CD4-positive, alpha-beta T cell treated with Interleukin-17A for 1 hour (primary cell): ENCODE data around the gene JOSD1.

Experiments used
- DNase-seq: peaks from one replicate; pipeline ENCODE4 v3.0.0-alpha.2; 2020

Gene JOSD1

DNA sequence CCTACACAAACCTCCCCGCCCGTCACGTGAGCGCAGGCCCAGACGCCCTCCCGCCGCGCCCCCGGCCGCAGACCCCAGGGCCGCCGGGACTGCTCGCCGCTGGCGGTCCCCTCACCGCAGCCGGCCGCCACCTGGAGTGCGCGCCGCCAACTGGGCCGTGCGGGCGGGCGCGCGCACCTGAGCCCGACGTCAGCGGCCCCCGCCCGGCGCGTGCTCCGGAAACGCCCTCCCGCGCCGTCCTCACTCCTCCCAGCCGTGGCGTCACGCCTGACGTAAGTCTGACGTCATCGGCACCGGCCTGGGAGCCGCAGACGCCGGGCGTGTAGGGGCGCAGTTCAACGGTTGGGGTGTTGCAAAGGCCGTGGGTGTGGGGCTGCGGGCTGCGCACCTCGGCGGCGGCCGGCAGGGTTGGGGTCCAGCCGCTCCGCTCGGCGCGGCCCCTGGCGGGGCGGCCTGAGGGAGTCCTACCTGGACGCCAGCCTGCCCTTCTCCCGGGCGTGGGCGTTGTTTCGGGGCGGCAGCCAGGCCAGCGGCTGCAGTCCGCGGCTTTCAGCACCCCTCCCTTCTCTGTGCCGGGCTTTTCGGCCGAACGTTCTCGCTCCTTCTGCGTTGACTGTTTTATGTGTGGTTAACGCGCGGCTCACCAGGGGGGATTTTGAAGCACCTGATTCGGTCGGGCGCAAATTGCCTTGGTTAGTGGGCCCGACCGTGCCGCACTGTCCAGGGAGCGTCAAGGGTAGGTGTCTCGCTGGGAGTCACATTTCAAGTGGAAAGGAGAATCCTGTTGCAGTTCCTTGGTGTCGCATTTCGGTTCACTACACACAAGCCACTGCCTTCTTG lies at the start of gene JOSD1:
JOSD1 (minus strand) TSS at position 155 of the 840 bp plus-strand sequence. CDS start 956 bp downstream, outside the sequence.
- DNase-seq, result peak; percentile 98

DNA sequence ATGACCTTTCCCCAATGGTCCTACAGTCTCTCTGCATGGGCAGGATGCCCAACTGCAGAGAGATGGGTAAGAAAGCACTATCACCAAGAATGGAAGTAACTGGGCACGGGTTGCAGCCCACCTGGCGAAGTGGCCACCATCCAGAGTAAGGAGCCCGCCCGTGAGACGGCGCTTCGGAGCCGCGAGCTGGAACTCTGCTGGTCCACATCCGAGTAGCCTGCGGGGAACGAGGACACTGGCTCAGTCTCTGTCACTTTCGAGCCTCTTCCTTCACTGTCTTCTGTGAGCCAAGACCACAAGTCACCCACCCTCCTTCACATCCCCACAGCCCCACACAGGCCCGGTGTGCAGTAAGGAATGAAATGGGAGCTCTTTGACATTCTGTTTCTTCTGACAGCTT lies 49.4 kb upstream of the JOSD1 start:
- DNase-seq, result no peak

DNA sequence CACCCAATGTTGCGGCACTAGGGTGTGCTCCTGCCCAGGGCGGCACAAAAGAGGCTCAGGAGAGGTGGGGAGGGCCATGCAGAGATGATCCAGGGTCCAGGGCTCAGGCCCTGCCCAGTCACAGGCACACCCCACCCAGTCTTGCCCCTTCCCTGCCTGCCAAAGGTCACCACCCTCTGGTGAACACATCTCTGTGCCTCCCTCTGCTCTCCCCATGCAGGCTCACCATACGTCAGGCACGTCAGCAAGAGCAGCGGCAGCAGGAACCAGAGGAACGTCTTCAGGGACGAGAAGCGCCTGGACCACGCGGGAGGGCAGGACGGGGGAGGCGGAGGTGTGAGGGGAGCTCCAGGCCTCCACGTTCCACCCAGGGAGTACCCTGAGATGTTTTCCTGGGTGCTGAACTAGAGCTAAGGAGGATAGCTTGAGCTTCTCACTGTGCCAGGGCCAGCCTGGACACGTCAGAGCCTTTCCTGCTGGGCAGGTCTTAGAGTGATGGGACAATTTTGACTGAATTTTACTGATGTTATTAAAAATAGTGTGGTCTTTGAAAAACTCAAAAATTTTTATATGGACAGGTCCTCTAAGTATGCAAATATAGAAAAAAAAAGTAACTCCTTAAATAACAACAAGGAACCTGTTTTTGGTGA lies 47.9 kb upstream of the JOSD1 start:
- no peak for DNase-seq

DNA sequence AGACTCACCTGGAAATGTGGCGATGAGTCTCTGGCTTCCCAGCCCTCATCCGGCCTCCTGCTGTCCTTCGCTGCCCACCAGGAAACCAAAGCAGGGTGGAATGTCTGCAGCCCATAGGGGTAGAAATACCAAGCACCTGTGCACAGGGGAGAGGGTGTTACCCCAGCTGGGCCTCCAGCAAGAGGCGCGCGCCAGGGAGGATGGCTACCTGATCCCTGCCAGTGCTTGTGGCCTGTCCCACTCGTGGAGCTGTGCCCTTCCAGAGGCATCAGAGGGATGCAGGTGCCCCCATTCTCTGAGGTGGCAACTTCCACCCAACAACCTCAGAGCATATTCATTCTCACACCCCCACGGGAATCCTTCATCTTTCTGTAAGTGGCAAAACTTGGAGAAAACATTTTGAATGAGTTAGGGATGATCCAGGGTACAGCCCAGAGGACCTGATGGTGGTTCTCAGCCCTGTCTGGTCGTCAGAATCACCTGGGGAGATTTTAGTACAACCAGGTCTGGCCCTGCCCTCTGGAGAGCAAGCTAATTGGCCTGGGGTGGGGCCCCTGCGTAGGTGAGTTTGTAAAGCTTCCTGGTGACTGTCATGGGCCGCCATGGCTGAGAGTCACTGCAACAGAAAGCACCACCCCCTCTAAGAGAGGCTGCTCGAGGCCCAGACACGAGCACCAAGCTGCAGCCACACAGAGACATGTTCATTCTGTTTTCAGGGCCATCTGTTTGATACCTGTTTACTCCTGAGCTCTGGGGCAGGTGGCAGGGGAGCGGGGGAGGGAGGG lies 45.1 kb upstream of the JOSD1 start:
- DNase-seq, result no peak

DNA sequence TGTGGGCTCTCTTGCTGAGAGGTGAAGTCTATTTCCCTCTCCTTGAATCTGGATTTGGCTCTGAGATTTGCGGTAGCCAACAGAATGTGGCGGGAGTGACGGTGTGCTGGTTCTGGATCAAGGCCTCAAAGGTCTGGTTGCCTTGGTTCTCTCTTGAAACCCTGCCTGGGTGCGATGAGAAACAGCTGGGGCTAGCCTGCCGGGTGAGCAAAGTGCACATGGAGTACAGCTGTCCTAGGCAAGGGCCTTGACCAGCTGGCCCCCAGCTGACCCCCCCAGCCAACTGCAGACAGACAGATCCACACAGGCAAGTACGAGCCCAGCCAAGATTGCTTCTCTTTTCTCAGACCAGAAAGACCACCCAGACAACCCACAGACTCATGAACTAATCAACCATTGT lies 44.2 kb upstream of the JOSD1 start:
- no peak for DNase-seq

DNA sequence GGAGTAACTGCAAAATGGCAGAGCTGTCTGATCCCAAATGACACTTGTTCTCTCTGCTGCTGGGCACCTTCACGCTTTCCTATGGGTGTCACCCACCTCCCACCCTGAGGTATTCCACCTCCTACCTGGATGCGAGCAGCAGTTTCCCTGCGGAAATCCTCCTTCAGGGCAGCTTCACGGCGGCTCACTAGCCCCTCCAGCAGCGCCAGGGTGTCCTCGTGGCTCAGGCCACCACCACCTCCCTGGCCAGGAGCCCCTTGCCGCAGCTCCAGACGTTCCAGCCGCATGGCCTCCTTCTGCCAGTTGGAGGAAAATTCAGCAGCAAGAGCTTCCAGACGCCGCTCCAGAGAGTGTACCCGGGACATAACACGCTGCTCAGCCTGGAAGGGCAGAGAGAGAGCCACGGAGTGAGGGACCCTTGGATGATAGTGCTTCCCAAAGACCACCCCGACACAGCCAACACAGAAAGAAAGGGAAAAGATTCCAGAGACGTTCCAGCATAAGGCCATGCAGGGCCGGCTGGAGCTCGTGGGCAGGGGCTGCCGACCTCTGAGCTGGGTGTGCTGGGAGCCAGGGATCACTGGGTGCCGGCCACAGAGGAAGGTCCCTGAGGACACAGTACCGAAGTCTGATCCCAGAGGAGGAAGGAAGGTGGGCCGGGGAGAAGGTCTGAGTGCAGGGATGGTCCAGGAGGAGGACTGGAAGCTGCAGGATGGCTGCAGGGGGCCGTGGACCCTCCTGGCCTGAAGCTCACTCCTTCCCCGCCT lies 41.6 kb upstream of the JOSD1 start:
- no peak for DNase-seq

DNA sequence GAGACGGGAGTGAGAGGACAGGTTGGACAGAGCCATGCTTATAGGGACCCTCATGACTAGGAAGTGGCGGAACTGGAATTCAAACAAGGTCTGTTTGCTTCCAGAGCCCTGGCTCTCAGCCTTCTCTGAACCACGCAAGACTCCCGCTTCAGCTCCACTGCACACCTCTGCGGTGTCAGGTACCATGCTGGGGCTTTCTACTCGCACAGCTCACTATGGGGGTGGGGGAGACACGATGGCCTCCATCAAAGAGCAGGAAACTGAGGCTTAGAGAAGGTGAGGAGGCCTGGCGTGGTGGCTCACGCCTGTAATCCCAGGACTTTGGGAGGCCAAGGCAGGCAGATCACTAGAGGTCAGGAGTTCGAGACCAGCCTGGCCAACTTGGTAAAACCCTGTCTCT lies 40.8 kb upstream of the JOSD1 start:
- DNase-seq, result no peak

DNA sequence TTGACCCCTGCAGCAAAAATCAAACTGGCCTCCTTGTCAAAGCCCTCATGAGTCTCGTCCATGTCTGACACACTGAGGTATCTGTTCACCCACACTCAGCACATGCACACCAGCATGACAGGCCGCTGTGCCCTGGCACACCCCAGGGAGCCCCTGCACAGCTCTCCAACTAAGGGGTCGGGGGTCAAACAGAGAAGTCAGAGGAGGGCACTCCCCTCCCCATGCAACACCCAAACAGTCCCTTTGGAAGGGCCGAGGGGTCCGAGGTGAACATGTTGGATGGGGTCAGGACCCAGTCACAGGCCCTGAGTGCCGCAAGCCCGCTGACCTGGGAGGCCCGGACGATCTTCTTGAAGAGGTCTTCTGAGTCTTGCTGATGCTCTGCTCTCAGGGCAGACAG lies 40.4 kb upstream of the JOSD1 start:
- DNase-seq, result no peak

DNA sequence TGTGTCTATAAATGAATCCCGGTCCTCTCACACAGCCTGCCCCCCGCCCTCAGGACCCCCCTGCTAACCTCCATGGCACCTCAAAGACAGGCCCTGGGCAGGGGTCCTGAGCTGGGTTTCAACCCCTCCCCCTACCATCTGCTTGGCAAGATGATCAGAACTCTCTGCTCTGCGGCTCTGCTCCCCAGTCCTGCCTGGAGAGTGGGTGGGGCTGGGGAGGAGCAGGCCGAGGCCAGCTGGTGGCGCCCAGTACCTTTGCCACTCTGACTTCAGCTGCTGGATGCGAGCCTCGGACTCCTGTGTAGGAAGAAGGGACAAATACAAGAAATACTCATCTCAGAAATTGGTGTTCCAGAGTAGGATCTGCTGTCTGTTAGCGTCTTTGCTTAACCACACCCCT lies 40.0 kb upstream of the JOSD1 start:
- no peak for DNase-seq

DNA sequence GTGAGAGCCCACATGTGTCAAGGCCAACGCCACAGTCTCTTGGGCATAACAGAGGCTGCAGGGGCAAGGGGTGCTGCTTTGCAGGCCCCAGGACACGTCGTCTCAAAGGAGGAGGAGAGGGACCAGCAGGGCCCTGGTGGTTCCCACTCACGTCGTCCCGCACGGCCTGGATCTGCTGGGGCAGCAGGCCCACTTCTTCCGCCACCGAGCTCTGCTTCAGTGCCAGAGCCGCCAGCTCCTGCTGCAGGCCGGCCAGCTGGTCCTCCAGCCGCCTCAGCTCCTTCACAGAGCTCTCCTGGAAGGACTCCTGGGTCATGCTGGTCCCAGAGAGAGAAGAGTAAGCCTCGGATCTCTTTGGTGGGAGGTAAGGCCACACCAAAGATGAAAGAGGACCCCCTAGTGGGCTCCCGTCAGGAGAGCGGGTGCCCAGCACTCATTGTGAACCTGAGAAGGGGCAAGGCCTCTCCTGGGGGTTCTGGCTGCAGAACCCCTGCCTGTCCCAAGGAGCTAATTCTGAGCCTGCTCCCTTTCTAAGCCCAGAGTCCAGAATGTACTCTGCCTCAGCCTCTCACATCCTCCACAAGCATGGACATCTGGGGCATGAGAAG lies 39.5 kb upstream of the JOSD1 start:
- no peak for DNase-seq

DNA sequence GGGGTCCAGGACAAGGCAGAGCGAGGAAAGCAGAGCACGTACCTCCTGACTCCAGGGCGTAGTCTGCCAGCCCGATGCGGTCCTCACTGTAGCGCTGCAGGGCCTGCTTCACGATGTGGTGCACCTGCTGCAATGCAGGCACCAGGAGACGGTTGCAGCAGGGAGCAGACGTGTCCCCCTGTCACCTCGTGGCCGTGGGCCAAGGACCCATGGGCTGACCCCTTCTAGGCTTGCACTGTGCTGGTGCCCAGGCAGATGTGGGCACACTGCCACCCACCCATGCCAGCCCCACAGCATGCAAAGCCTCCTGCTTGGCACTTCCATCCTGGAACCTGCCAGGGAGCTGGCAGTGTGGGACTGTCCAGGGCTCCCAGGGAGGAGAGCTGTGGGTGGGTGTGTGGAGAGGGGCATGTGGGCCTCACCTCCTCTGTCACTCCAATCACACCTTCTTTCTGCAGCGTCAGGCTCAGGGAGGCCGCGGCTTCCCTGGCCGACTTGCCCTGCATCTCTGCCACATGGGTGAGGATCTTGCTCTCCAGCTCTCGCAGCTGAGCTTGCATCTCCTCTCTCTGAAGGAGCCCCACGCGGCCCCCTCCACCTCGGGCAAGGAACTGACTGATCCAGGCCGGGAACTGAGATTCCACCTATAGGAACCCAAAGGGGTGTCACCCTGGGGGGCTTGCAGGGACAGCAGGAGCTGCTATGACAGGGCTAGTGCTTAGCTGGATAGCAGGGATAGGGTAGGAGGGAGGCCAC lies 38.7 kb upstream of the JOSD1 start:
- no peak for DNase-seq

DNA sequence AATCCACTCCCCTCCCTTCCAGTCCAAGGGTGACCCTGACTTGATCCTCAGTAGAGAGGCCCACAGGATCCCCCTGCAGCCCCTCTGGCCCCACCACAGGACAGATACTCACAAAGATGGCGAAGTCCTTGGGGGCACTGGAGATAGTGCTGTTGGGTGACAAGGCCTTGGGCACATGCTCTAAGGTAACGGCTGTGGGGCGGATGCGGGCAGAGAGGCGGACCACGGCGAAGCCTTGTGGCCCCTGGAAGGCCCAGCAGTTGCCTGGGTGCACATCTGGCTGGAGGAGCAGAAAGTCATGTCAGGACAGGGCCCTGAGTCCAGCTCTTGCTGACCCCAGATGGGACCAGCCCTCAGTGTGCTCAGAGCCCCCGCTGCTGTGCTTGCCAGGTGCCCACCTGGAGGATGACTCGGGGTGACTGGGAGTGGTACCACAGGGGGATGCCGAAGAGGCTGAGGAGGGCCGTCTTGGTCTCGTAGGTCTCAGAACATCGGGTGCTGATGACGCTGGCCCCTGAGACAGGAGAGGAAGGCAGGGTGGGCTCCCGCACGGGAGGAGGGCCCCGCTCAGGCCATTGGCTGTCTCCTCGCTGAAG lies 37.8 kb upstream of the JOSD1 start:
- DNase-seq, result no peak

DNA sequence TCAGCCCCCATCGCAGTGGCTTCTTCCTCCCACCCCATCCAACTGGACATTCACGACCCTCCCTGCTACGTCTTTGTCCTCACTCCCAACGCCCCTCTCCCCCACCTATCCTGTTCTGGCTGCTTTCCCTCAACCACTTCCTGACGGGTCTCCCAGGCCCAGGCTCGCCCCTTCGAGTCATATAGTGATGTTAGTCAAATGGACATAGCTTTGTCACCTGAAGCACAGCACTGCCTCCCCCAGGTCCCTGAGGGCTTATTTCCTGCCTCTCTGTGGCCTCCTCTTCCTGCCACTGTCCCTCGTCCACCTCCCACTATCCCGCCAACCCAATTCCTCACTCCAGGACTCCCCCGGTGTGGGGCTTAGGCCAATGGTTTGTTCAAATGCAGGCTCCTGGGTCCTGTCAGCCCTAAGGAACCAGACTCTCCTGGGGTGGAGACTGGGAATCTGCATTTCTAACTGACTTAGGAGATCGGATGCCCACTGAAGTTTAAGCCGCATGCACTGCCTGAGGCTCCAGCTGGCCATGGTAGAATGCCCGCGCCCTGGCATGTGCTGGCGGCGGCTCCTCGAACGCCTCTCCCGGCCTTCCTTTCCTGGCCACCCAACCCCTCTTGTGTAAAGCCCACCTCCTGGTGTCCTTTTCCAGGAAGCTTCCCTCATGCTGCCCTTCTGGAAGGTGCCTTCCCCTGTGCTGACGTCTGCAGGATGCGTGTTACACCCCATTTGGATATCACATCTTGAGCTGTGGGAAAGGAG lies 36.7 kb upstream of the JOSD1 start:
- no peak for DNase-seq

DNA sequence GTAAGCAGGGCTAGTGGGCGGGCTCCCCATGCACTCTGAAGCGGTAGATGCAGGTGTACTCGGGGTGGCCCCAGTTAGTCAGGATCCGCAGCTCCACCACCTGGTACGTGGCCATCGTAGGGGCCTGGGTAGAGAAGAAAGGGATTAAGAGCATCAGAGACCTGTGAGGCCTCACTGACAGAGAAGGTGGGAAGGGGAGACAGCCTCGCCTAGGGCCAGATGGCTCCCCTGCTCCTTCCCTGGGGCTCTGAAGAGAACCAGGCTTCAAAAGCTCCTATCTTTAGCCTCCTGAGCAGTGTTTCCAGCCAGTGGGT lies 35.5 kb upstream of the JOSD1 start:
- no peak for DNase-seq

DNA sequence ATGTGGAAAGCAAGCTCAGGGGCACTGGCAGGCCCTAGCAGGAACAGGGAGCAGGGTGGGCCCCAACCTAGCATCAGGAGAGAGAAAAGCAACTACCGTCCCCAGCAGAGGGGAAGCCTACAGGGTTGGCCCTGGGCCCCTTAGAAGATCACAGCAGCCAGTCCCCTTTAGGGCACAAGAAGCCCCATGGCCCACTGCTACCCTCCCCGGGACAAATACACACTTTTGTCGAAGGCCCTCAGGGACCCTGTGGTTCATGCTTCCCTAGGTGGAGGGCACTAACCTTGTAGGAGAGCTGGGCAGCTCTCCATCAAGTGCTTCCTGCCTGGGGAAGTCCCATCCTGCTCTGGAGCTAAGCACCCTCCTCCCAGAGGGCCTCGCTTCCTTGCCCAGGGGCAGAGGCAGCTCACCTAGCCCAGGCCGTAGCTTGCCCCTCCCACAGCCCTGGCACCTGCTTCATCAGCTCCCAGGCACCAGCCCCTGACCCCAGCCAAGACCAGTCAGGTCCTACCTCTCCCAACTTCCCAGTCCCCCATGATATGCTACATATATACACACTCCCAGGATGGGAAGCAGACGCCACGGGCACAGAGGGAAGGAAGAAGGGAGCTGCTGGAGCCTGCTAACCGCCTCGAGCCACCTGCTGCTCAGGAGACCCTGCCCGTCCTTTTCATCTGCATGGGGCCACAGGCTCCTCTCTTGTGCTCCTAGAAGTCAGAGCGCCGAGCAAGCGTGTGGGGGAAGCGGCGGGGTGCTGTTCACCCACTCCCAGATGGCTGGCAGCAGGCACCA lies 34.9 kb upstream of the JOSD1 start:
- DNase-seq, result peak; percentile 30

DNA sequence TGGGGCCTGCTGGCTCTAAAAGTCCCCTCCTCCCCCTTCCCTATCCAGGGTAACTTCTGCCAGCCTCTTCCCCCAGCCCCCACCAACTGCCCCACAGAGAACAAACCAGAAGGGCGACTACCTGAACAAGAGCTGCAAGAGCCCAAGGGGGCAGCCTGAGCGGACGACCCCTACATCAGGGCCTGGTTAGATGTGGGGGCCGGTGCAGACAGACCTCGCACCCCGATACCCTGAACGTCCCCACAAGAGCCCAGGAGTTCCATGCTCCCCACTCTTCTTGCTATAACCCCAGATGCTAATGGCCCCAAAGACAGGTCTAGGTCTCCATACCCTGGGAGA lies 34.4 kb upstream of the JOSD1 start:
- no peak for DNase-seq

DNA sequence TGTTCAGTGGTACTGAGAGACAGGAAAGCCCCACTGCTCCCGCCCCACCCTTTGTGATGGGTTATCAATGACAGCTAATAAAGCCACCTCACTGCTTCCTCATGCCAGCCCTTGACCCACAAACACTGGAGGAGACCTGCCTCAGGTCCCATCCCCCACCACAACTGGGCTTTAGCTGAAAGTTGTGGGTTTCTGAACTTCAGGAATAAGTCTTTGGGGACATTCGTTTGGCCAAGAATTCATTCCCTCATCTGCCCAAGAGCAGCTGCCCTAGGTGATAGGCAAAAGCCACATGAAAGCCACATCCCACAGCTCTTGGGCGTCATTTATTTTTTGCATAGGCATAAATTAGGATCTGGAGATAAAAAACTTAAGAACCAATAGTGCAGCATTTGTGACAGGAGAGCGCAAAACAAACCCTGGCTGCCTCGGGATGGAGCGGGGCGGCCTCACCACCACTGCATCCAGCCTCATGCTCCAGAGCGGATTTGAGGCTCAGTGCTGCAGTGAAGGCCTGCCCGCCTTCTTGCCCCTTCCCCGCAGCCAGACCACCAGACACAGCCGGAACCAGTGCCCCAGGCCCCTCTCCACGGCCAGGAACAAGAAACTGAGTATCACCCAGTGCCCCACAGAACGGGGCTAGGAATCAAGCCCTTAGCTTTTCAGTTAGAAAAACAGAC lies 33.8 kb upstream of the JOSD1 start:
- peak; percentile 28 for DNase-seq

DNA sequence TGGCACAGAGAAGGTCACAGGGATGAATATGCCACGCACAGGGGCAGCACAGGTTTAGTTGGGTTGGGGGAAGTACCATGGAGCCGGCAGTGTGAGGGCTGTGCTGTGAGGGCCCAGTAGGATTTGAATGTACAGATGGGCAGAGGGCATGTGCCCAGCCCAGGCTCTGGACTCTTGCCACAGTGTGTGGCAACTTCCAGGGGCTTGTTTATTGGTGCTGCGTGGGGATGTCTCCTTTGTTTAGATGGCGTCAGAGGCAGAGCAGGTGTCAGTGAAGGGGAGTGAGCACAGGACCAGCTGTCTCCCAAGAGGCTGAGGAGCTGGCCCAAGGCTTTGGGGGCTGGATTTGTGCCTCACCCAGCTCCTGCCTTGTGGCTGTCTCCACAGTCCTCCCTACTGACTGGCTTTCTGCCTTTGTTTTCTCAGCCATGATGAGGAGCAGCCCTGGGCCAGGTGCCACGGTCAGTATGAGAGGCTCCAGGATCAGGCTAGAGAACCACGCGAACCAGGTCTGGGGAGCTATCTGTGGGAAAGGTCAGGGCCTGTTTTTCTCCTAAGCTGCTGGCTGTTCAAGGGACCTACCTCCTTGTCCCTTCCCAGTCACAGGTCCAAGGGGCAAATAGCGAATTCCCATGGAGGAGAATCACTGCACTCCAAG lies 33.1 kb upstream of the JOSD1 start:
- DNase-seq, result no peak

DNA sequence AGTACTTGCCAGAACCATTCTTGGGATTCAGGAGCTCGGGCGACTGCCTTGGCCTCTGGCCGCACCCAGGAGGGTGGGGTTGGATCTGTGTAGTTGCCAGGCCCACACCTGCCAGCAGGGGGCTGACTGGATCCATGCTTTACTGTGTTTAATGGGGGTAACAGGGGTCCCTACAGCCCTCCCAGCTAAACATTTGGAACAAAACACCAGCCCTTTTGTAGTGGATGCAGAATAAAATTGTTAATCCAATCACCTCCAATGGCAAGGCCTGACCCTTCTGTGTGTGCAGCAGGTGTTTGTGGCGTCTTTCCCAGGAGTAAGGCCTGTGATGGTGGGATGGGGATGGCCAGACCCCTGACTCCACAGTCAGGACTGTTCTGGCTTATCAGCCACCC lies 32.6 kb upstream of the JOSD1 start:
- peak; percentile 63 for DNase-seq
